ENCODE data around the gene TBL1XR1. TPM values are rescaled to one million over a fixed set of nuclear protein-coding genes. Genes with fewer than 3 reads are reported as not detected.

Gene TBL1XR1
- 312 and 372 TPM in 2 replicates for total RNA-seq

- CTCF ChIA-PET, result interaction anchor here (1.0 to 2.9 kb wide), 7 partner anchors 53 to 163 kb away, joined by 3 to 29 read pairs (median 7); no protein-coding TSS in a partner anchor
- Mint-ChIP-seq H3K27ac (peak within 1 kb of the TSS; percentile 97), H3K9me3 (no peaks in the 10 kb centered on the region), H3K4me1 (peaks cover 59% of the 10 kb centered on the region), H3K36me3 (ENCODE audit: low read depth) (peaks cover 28% of the 10 kb centered on the region), H3K27me3 (no peaks in the 10 kb centered on the region), H3K4me3 (peak within 1 kb of the TSS; percentile 97)
- TF ChIP-seq CTCF (IDR thresholded peaks at IDR 0.05), result no peak
- peak; percentile 80 for DNase-seq
- peak; percentile 58 for ATAC-seq (ENCODE audit: low read depth)
- intact Hi-C loops (cut with micrococcal nuclease), result loop anchor here (1.0 to 10.0 kb wide), 5 partner anchors 74 to 1188 kb away; no protein-coding TSS in a partner anchor
- POLR2A ChIA-PET, result interaction anchor here (0.6 to 7.0 kb wide), 21 partner anchors 13 to 401 kb away, joined by 3 to 247 read pairs (median 7); no protein-coding TSS in a partner anchor
Observed at GRCh38 chr3:177197041-177197726, at the start of gene TBL1XR1. TBL1XR1 (minus strand) TSS chr3:177197482; CDS start chr3:177064977, 132,505 bp downstream.

- Mint-ChIP-seq H3K9me3 (no peaks in the 10 kb centered on the region), H3K27me3 (no peaks in the 10 kb centered on the region), H3K4me3 (no peak overlapping the region), H3K4me1 (peaks cover 52% of the 10 kb centered on the region), H3K27ac (peak overlapping the region; percentile 80), H3K36me3 (ENCODE audit: low read depth) (no peaks in the 10 kb centered on the region)
- DNase-seq (no peak), ATAC-seq (ENCODE audit: low read depth) (no peak)
- intact Hi-C loops (cut with micrococcal nuclease), result loop anchor here (5.0 kb wide), 1 partner anchor 193 kb away; no protein-coding TSS in a partner anchor
- no peak for TF ChIP-seq CTCF (IDR thresholded peaks at IDR 0.05)
- POLR2A ChIA-PET, result interaction anchor here (3.1 kb wide), 1 partner anchor 115 kb away, joined by 16 read pairs; no protein-coding TSS in a partner anchor
- CTCF ChIA-PET, result interaction anchor here (1.2 kb wide), 1 partner anchor 14 kb away, joined by 6 read pairs; no protein-coding TSS in a partner anchor
Observed at GRCh38 chr3:177245250-177245649, 48.0 kb upstream of the TBL1XR1 start.

GRCh38 chr3:177244606-177245005, 47.3 kb upstream of the TBL1XR1 start:
- POLR2A ChIA-PET, result interaction anchor here (1.9 kb wide), 1 partner anchor 48 kb away, joined by 10 read pairs; the partner anchor contains the start of gene TBL1XR1
- intact Hi-C loops (cut with micrococcal nuclease), result loop anchor here (5.0 kb wide), 1 partner anchor 192 kb away; no protein-coding TSS in a partner anchor

GRCh38 chr3:177238686-177239216, 41.5 kb upstream of the TBL1XR1 start:
- H3K27ac Mint-ChIP-seq, result no peak overlapping the region
- CTCF ChIA-PET, result no interaction called here

More at GRCh38 chr3:177244606-177245005, 47.3 kb upstream of the TBL1XR1 start:
- Mint-ChIP-seq H3K9me3 (no peaks in the 10 kb centered on the region), H3K36me3 (ENCODE audit: low read depth) (no peaks in the 10 kb centered on the region), H3K27ac (peak overlapping the region; percentile 85), H3K27me3 (no peaks in the 10 kb centered on the region), H3K4me3 (no peak overlapping the region), H3K4me1 (peaks cover 45% of the 10 kb centered on the region)
- ATAC-seq (ENCODE audit: low read depth) (no peak), DNase-seq (no peak)
- CTCF ChIA-PET, result interaction anchor here (1.2 kb wide), 1 partner anchor 14 kb away, joined by 6 read pairs; no protein-coding TSS in a partner anchor
- no peak for TF ChIP-seq CTCF (IDR thresholded peaks at IDR 0.05)

More at GRCh38 chr3:177238686-177239216, 41.5 kb upstream of the TBL1XR1 start:
- ATAC-seq (ENCODE audit: low read depth) (no peak), DNase-seq (no peak)
- Mint-ChIP-seq H3K36me3 (ENCODE audit: low read depth) (no peaks in the 10 kb centered on the region), H3K4me3 (no peak overlapping the region), H3K9me3 (no peaks in the 10 kb centered on the region), H3K4me1 (peaks cover 12% of the 10 kb centered on the region), H3K27me3 (no peaks in the 10 kb centered on the region)
- intact Hi-C loops (cut with micrococcal nuclease), result no loop called here
- no peak for TF ChIP-seq CTCF (IDR thresholded peaks at IDR 0.05)
- POLR2A ChIA-PET, result interaction anchor here (0.6 to 0.8 kb wide), 3 partner anchors 12 to 123 kb away, joined by 3 read pairs; no protein-coding TSS in a partner anchor
